ENCODE measurements around the gene PTCH2.

Gene PTCH2

GRCh38 chr1:44803062-44803311 is 40.1 kb downstream of the PTCH2 start:
- no peaks in the 10 kb centered on the region for H3K27me3 ChIP-seq (ENCODE audit: control insufficient read depth, insufficient read depth, low read length)
- no peak overlapping the region for H3K9ac ChIP-seq
- H3K27ac ChIP-seq: no peak overlapping the region
- no peak overlapping the region for H3K4me3 ChIP-seq (ENCODE audit: low read depth, low read length)
- no peaks in the 10 kb centered on the region for H3K79me2 ChIP-seq
- no peaks in the 10 kb centered on the region for H3K9me3 ChIP-seq (ENCODE audit: control insufficient read depth, low read length)
- no peak for TF ChIP-seq CTCF (IDR thresholded peaks at IDR 0.05)
- peaks cover 16% of the 10 kb centered on the region for H3K4me1 ChIP-seq
- H3K4me2 ChIP-seq (ENCODE audit: low read length): no peak overlapping the region
- H2AFZ ChIP-seq: no peak overlapping the region
- no peaks in the 10 kb centered on the region for H3K36me3 ChIP-seq (ENCODE audit: control insufficient read depth, insufficient read depth, low read length)

- Histone ChIP-seq H3K27ac (no peak overlapping the region), H3K79me2 (no peaks in the 10 kb centered on the region), H3K27me3 (ENCODE audit: control insufficient read depth, insufficient read depth, low read length) (no peaks in the 10 kb centered on the region), H3K4me1 (peaks cover 11% of the 10 kb centered on the region), H3K36me3 (ENCODE audit: control insufficient read depth, insufficient read depth, low read length) (no peaks in the 10 kb centered on the region), H2AFZ (no peak overlapping the region), H3K9me3 (ENCODE audit: control insufficient read depth, low read length) (no peaks in the 10 kb centered on the region), H3K4me3 (ENCODE audit: low read depth, low read length) (no peak overlapping the region), H3K9ac (no peak overlapping the region), H3K4me2 (ENCODE audit: low read length) (peak overlapping the region; percentile 55)
- TF ChIP-seq CTCF (IDR thresholded peaks at IDR 0.05): no peak
These were observed 40.6 kb downstream of the PTCH2 start for GRCh38 chr1:44802306-44803061.

GRCh38 chr1:44801491-44802305 is 41.4 kb downstream of the PTCH2 start:
- H3K4me1 ChIP-seq: peaks cover 3% of the 10 kb centered on the region
- no peak for TF ChIP-seq CTCF (IDR thresholded peaks at IDR 0.05)
- no peaks in the 10 kb centered on the region for H3K27me3 ChIP-seq (ENCODE audit: control insufficient read depth, insufficient read depth, low read length)
- no peaks in the 10 kb centered on the region for H3K9me3 ChIP-seq (ENCODE audit: control insufficient read depth, low read length)
- no peaks in the 10 kb centered on the region for H3K36me3 ChIP-seq (ENCODE audit: control insufficient read depth, insufficient read depth, low read length)
- H3K4me2 ChIP-seq (ENCODE audit: low read length): peak overlapping the region; percentile 55
- no peaks in the 10 kb centered on the region for H3K79me2 ChIP-seq
- no peak overlapping the region for H3K27ac ChIP-seq
- no peak overlapping the region for H2AFZ ChIP-seq
- H3K4me3 ChIP-seq (ENCODE audit: low read depth, low read length): peak overlapping the region; percentile 78
- H3K9ac ChIP-seq: no peak overlapping the region

- H3K27ac ChIP-seq: peak within 1 kb of the TSS; percentile 86
- TF ChIP-seq CTCF (IDR thresholded peaks at IDR 0.05): peak; percentile 86
These were observed 43.1 kb downstream of the PTCH2 start, which contains the start of gene PLK3 for GRCh38 chr1:44799770-44800584. Gene PLK3, plus strand, starts transcription at chr1:44800377. Its CDS starts 87 bp downstream, at chr1:44800464.

More at GRCh38 chr1:44799770-44800584, 43.1 kb downstream of the PTCH2 start, which contains the start of gene PLK3:
- peak within 1 kb of the TSS; percentile 46 for H3K9ac ChIP-seq
- no peaks in the 10 kb centered on the region for H3K27me3 ChIP-seq (ENCODE audit: control insufficient read depth, insufficient read depth, low read length)
- H3K36me3 ChIP-seq (ENCODE audit: control insufficient read depth, insufficient read depth, low read length): no peaks in the 10 kb centered on the region
- no peaks in the 10 kb centered on the region for H3K9me3 ChIP-seq (ENCODE audit: control insufficient read depth, low read length)
- no peaks in the 10 kb centered on the region for H3K4me1 ChIP-seq
- peak within 1 kb of the TSS; percentile 88 for H2AFZ ChIP-seq
- no peaks in the 10 kb centered on the region for H3K79me2 ChIP-seq
- H3K4me3 ChIP-seq (ENCODE audit: low read depth, low read length): peak within 1 kb of the TSS; percentile 78
- peak within 1 kb of the TSS; percentile 98 for H3K4me2 ChIP-seq (ENCODE audit: low read length)
